Measurements from ENCODE around the gene DDT.
"Not testable (repeated sequence)": the region's sequence is repeated elsewhere in the genome, so short reads cannot be mapped to it uniquely, and the experiment has no call there.

Gene DDT

DNA sequence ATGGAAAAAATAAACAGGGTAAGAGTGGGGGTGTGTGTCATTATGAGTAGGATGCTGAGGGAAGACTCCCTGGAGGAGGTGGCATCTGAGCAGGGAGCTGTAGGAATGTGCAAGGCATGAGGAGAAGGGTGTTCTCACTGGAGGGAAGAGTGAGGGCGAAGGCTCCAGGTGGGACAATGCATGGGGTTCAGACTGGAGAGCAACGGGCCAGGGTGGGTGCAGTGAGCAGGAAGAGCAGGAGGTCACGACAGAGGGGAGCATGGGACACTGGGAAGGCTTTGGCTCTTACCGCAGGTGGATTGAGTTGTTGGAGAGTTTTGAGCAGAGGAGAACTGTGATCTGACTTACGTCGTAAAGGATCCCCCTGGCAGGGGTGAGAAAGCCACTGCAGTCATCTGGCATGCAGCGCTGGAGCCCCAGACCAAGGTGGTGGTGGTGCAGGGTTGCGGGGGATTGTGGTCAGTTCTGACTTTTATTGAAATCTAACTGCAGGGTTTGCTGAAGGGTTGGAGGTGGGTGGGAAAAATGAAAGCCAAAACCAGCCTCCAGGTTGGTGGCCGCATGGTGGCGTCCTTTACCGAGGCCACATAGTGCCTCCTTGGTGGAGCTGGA, 21.3 kb downstream of the DDT start:
- H3K4me1 ChIP-seq (ENCODE audit: control insufficient read depth, insufficient read depth, low read length, unreplicated experiment); H3K79me2 ChIP-seq (ENCODE audit: control insufficient read depth, insufficient read depth, low read length, unreplicated experiment); H3K27ac ChIP-seq (ENCODE audit: low read depth, low read length); H2AFZ ChIP-seq (ENCODE audit: low read length, unreplicated experiment); H3K36me3 ChIP-seq (ENCODE audit: insufficient read depth, low read length); H3K27me3 ChIP-seq (ENCODE audit: insufficient read depth, low read length); H3K4me3 ChIP-seq (ENCODE audit: low read depth, low read length): not testable (repeated sequence)

DNA sequence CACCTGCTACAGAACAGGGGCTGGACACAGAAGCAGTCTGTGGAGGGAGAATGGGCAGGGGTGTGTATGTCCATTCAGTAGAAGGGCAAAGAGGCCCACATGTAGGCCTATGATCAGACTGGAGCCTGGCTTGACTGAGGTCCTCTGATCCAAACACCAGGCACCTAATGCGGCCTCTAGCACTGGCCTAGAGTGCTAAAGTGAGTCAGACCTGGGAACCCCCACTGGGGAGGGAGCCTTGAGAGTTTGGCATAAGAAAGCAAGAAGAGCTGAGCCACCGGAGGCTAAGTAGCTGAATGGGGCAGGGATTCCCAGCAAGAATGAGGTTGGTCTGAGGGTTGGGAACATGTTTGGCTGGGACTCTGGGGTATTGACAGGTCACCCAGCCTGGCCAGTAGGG, 22.9 kb downstream of the DDT start:
- not testable (repeated sequence) for H3K36me3 ChIP-seq (ENCODE audit: insufficient read depth, low read length); H3K79me2 ChIP-seq (ENCODE audit: control insufficient read depth, insufficient read depth, low read length, unreplicated experiment); H2AFZ ChIP-seq (ENCODE audit: low read length, unreplicated experiment); H3K27ac ChIP-seq (ENCODE audit: low read depth, low read length); H3K27me3 ChIP-seq (ENCODE audit: insufficient read depth, low read length); H3K4me1 ChIP-seq (ENCODE audit: control insufficient read depth, insufficient read depth, low read length, unreplicated experiment); H3K4me3 ChIP-seq (ENCODE audit: low read depth, low read length)

DNA sequence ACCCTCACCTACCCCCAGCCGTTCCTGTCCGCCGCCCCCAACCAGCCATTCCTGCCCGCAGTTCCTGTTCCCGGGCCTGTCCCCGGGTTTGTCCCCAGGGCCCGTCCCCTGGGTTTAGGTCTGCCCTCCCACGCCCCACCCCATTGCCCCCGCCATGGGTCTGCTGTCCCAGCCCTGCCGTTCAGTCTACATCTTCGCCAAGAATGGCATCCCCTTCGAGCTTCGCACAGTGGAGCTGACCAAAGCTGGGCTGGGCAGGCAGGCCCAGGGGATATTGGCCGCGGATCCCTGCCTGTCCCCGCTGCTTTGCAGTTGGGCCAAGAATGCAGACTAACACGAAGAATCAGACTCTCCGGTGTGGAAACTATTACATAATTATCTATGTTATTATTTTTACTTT, 24.5 kb downstream of the DDT start:
- not testable (repeated sequence) for H3K36me3 ChIP-seq (ENCODE audit: insufficient read depth, low read length); H3K4me3 ChIP-seq (ENCODE audit: low read depth, low read length); H3K27me3 ChIP-seq (ENCODE audit: insufficient read depth, low read length); H3K79me2 ChIP-seq (ENCODE audit: control insufficient read depth, insufficient read depth, low read length, unreplicated experiment); H3K27ac ChIP-seq (ENCODE audit: low read depth, low read length); H2AFZ ChIP-seq (ENCODE audit: low read length, unreplicated experiment); H3K4me1 ChIP-seq (ENCODE audit: control insufficient read depth, insufficient read depth, low read length, unreplicated experiment)

DNA sequence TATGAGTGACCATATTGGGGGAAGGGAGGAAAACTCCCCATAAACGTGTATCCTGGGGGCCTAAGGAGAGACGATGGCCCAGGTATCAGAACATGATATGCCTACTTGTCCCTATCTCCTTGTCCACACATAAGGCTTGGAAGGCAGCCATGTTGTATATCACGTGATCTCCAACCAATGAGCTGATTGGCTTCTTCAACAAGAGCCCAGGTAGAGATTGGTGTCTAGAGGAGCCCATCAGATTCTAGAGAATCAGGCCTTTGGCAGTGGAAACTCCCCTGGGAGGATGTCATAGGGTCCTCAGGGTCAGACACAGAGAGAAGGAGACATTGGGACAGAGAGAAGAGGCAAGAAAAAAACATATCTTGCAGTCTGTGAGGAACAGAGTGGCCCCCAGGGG, 26.9 kb downstream of the DDT start:
- H3K27ac ChIP-seq (ENCODE audit: low read depth, low read length); H3K36me3 ChIP-seq (ENCODE audit: insufficient read depth, low read length); H3K4me3 ChIP-seq (ENCODE audit: low read depth, low read length); H3K4me1 ChIP-seq (ENCODE audit: control insufficient read depth, insufficient read depth, low read length, unreplicated experiment); H2AFZ ChIP-seq (ENCODE audit: low read length, unreplicated experiment); H3K27me3 ChIP-seq (ENCODE audit: insufficient read depth, low read length); H3K79me2 ChIP-seq (ENCODE audit: control insufficient read depth, insufficient read depth, low read length, unreplicated experiment): not testable (repeated sequence)

DNA sequence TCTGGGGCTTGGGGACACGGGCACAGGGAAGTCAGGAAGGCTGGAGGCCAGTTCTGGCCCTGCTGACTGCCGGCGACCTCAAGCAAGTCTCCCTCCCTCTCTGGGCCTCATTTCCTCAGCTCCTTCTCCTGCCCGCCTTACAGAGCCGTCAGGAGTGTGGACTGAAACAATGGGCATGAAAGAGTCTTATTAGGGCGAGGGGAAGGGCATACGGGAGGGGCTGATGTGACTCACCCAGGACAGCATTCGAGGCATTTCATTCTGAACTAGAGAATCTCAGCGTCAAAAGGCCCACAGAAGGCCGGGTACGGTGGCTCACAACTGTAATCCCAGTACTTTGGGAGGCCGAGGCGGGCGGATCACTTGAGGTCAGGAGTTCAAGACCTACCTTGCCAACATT, 34.1 kb downstream of the DDT start:
- H3K4me3 ChIP-seq (ENCODE audit: low read depth, low read length); H2AFZ ChIP-seq (ENCODE audit: low read length, unreplicated experiment); H3K4me1 ChIP-seq (ENCODE audit: control insufficient read depth, insufficient read depth, low read length, unreplicated experiment); H3K27ac ChIP-seq (ENCODE audit: low read depth, low read length); H3K36me3 ChIP-seq (ENCODE audit: insufficient read depth, low read length); H3K79me2 ChIP-seq (ENCODE audit: control insufficient read depth, insufficient read depth, low read length, unreplicated experiment); H3K27me3 ChIP-seq (ENCODE audit: insufficient read depth, low read length): not testable (repeated sequence)

DNA sequence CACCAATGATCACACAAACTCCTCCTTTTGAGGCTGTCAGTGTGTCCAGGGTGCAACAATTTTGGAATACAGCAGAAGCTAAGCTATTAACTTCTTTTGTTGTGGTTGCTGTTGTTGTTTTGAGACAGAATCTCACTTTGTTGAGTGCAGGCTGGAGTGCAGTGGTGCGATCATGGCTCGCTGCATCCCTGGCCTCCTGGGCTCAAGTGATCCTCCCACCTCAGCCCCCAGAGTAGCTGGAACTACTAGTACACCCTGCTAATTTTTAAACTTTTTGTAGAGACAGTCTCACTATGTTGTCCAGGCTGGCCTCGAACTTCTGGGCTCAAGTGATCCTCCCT, 35.3 kb downstream of the DDT start:
- no peaks in the 10 kb centered on the region for H3K27me3 ChIP-seq (ENCODE audit: insufficient read depth, low read length)
- no peak overlapping the region for H3K4me3 ChIP-seq (ENCODE audit: low read depth, low read length)
- H2AFZ ChIP-seq (ENCODE audit: low read length, unreplicated experiment) = no peak overlapping the region
- H3K36me3 ChIP-seq (ENCODE audit: insufficient read depth, low read length) = no peaks in the 10 kb centered on the region
- no peak overlapping the region for H3K27ac ChIP-seq (ENCODE audit: low read depth, low read length)
- no peaks in the 10 kb centered on the region for H3K4me1 ChIP-seq (ENCODE audit: control insufficient read depth, insufficient read depth, low read length, unreplicated experiment)
- no peaks in the 10 kb centered on the region for H3K79me2 ChIP-seq (ENCODE audit: control insufficient read depth, insufficient read depth, low read length, unreplicated experiment)

DNA sequence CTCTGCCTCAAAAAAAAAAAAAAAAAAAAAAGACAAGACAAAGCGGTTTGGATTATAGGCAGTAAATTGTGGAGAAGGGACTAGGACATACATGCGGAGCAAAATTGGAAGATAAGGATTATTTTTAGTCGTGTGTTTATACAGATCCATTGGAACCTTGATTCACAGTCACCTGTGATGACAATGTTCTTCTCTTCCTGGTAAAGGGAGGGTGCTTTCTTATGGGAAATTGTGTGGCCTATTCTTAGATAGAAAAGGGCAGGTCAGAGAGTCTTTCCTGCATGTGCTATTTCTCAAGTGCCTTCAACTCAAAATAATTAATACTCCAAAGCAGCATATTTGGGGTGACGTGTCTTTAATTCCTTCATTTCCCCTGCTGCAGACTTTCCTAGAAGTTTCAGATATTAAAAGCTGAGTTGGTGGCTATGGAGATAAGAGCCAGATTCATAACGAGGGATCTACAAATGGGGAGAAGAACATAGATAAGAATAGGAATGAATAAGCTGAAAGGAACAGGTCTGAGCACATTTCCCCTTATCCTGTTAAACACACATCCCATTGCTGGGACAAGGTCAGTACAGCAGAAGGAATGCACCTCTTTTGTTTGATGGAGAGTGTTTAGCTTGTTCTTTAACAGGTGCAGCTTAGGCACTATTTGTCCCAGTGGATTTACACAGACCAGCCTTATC, 35.8 kb downstream of the DDT start:
- H3K79me2 ChIP-seq (ENCODE audit: control insufficient read depth, insufficient read depth, low read length, unreplicated experiment) = no peaks in the 10 kb centered on the region
- H3K4me3 ChIP-seq (ENCODE audit: low read depth, low read length) = no peak overlapping the region
- no peaks in the 10 kb centered on the region for H3K36me3 ChIP-seq (ENCODE audit: insufficient read depth, low read length)
- no peak overlapping the region for H2AFZ ChIP-seq (ENCODE audit: low read length, unreplicated experiment)
- no peaks in the 10 kb centered on the region for H3K4me1 ChIP-seq (ENCODE audit: control insufficient read depth, insufficient read depth, low read length, unreplicated experiment)
- H3K27ac ChIP-seq (ENCODE audit: low read depth, low read length) = no peak overlapping the region
- no peaks in the 10 kb centered on the region for H3K27me3 ChIP-seq (ENCODE audit: insufficient read depth, low read length)

DNA sequence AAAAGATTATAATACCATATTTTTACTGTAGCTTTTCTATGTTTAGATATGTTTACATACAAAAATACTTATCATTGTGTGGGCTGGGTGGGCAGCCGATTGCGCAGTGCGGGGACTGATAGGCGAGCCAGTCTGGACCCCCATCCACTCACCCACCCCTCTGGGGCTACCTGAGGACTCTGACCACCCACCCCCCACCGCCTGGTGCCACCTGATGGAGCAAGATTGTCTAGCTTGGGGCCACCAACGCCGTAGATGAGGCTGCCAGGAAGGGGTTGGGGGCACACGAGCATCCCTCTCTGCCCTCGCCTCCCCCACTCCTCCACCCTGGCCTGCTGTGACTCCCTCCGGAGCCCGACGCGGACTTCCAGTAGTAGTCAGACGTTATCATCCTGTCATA, 47.7 kb downstream of the DDT start:
- Histone ChIP-seq H3K27ac (ENCODE audit: low read depth, low read length) (no peak overlapping the region), H3K27me3 (ENCODE audit: insufficient read depth, low read length) (no peaks in the 10 kb centered on the region), H3K4me1 (ENCODE audit: control insufficient read depth, insufficient read depth, low read length, unreplicated experiment) (no peaks in the 10 kb centered on the region), H3K4me3 (ENCODE audit: low read depth, low read length) (no peak overlapping the region), H3K36me3 (ENCODE audit: insufficient read depth, low read length) (peaks cover 9% of the 10 kb centered on the region; the same call in 1 of the 2 replicates), H2AFZ (ENCODE audit: low read length, unreplicated experiment) (no peak overlapping the region), H3K79me2 (ENCODE audit: control insufficient read depth, insufficient read depth, low read length, unreplicated experiment) (no peaks in the 10 kb centered on the region)

DNA sequence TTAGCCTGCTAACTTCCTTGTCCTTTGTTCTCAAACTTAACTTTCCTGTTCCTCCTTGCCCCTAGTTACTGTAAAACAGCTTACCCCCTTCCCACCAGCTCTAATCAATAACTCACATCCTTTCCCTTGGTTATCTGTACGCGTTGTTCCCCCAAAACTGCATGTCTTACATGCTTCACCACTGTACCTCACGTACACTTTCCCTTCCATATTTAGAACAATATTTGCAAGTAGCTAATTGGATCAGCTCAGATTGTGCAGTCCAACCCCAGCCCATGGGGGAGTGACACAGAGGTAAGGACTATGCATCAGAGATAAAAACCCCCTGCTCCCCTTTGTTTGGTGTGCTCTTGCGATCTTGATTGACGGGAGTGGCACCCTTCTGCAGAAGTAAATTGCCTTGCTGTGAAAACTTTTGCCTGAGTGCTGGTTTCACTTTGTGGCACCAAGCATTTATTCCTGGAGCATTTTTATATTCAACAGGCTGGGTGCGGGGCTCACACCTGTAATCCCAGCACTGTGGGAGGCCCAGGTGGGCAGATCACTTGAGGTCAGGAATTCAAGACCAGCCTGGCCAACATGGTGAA, 49.1 kb downstream of the DDT start:
- peaks cover 9% of the 10 kb centered on the region; the same call in 1 of the 2 replicates for H3K36me3 ChIP-seq (ENCODE audit: insufficient read depth, low read length)
- H3K79me2 ChIP-seq (ENCODE audit: control insufficient read depth, insufficient read depth, low read length, unreplicated experiment) = no peaks in the 10 kb centered on the region
- no peak overlapping the region for H2AFZ ChIP-seq (ENCODE audit: low read length, unreplicated experiment)
- no peak overlapping the region for H3K4me3 ChIP-seq (ENCODE audit: low read depth, low read length)
- H3K27me3 ChIP-seq (ENCODE audit: insufficient read depth, low read length) = no peaks in the 10 kb centered on the region
- no peaks in the 10 kb centered on the region for H3K4me1 ChIP-seq (ENCODE audit: control insufficient read depth, insufficient read depth, low read length, unreplicated experiment)
- no peak overlapping the region for H3K27ac ChIP-seq (ENCODE audit: low read depth, low read length)

DNA sequence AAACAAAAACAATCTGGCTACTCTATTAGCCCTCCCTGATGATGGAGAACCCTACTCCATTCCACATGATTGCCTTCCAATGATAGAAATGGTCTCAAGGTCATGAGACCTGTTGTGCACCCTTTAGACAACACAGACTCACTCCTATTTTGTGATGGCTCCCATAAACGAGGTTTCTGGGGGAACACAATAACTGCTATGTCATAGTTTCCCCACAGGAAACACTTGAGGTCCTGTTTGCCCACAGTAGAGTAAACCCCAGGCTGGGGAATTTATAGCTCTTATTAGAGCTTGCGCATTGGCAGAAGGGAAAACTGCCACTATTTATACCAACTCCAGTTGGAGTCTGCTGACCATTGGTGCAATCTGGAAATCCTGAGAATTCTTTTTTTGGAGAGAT, 51.3 kb downstream of the DDT start:
- no peak overlapping the region for H3K27ac ChIP-seq (ENCODE audit: low read depth, low read length)
- no peak overlapping the region for H3K4me3 ChIP-seq (ENCODE audit: low read depth, low read length)
- peaks cover 9% of the 10 kb centered on the region; the same call in 1 of the 2 replicates for H3K36me3 ChIP-seq (ENCODE audit: insufficient read depth, low read length)
- no peaks in the 10 kb centered on the region for H3K4me1 ChIP-seq (ENCODE audit: control insufficient read depth, insufficient read depth, low read length, unreplicated experiment)
- H3K79me2 ChIP-seq (ENCODE audit: control insufficient read depth, insufficient read depth, low read length, unreplicated experiment) = no peaks in the 10 kb centered on the region
- H3K27me3 ChIP-seq (ENCODE audit: insufficient read depth, low read length) = no peaks in the 10 kb centered on the region
- H2AFZ ChIP-seq (ENCODE audit: low read length, unreplicated experiment) = no peak overlapping the region

DNA sequence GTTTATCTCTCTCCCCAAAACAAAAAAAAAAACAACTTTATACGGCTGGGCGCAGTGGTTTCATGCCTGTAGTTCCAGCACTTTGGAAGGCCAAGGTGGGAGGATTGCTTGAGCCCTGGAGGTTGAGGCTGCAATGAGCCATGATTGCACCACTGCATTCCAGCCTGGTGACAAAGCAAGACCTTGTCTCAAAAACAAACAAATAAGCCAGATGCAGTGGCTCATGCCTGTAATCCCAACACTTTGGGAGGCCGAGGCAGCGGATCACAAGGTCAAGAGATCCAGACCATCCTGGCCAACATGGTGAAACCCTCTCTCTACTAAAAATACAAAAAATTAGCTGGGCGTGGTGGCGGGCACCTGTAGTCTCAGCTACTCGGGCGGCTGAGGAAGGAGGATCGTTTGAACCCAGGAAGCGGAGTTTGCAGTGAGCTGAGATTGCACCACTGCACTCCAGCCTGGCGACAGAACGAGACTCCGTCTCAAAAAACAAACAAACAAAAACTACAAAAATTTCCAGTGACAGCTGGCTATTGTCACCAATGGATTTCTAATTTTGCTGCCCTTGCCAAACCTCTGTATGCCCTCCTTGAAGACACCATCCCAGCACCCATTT, 52.5 kb downstream of the DDT start:
- not testable (repeated sequence) for H3K4me1 ChIP-seq (ENCODE audit: control insufficient read depth, insufficient read depth, low read length, unreplicated experiment); H3K36me3 ChIP-seq (ENCODE audit: insufficient read depth, low read length); H3K27me3 ChIP-seq (ENCODE audit: insufficient read depth, low read length); H2AFZ ChIP-seq (ENCODE audit: low read length, unreplicated experiment); H3K79me2 ChIP-seq (ENCODE audit: control insufficient read depth, insufficient read depth, low read length, unreplicated experiment); H3K27ac ChIP-seq (ENCODE audit: low read depth, low read length); H3K4me3 ChIP-seq (ENCODE audit: low read depth, low read length)
